GM21528 (cell line): ENCODE data around the gene RTP1.
"Not testable (repeated sequence)": the region's sequence is repeated elsewhere in the genome, so short reads cannot be mapped to it uniquely, and the experiment has no call there.

Experiments used
- ATAC-seq: cut with Tn5 transposase; IDR thresholded peaks from one replicate; pipeline ENCODE4 v1.9.1; 2021; ENCODE audit warnings: mild to moderate bottlenecking, moderate library complexity; ENCODE audit not compliant: unreplicated experiment, low FRiP score

RTP1 gene

GRCh38 chr3:187197335-187197649 is at the start of gene RTP1:
Gene RTP1 (plus strand): TSS chr3:187197486. CDS start chr3:187197516, 30 bp downstream.
- ATAC-seq = no peak

GRCh38 chr3:187150186-187150585 is 47.1 kb upstream of the RTP1 start:
- no peak for ATAC-seq

GRCh38 chr3:187150599-187150998 is 46.7 kb upstream of the RTP1 start:
- no peak for ATAC-seq

- ATAC-seq = no peak
Measured at GRCh38 chr3:187161556-187161955, 35.7 kb upstream of the RTP1 start.

GRCh38 chr3:187162265-187162953 is 34.9 kb upstream of the RTP1 start:
- ATAC-seq = no peak

GRCh38 chr3:187165144-187165543 is 32.1 kb upstream of the RTP1 start:
- ATAC-seq = no peak

GRCh38 chr3:187166750-187167149 is 30.5 kb upstream of the RTP1 start:
- ATAC-seq = no peak

- ATAC-seq = no peak
Measured at GRCh38 chr3:187167777-187168176, 29.5 kb upstream of the RTP1 start.

- ATAC-seq = no peak
Measured at GRCh38 chr3:187169231-187169960, 27.9 kb upstream of the RTP1 start.

GRCh38 chr3:187170911-187171310 is 26.4 kb upstream of the RTP1 start:
- ATAC-seq = not testable (repeated sequence)

- ATAC-seq = no peak
Measured at GRCh38 chr3:187172929-187173328, 24.4 kb upstream of the RTP1 start.

GRCh38 chr3:187181454-187182170 is 15.7 kb upstream of the RTP1 start:
- ATAC-seq = no peak

GRCh38 chr3:187183210-187183862 is 13.9 kb upstream of the RTP1 start:
- peak; percentile 52 for ATAC-seq

- no peak for ATAC-seq
Measured at GRCh38 chr3:187183903-187184302, 13.4 kb upstream of the RTP1 start.

- ATAC-seq = no peak
Measured at GRCh38 chr3:187185759-187186158, 11.5 kb upstream of the RTP1 start.

- no peak for ATAC-seq
Measured at GRCh38 chr3:187186375-187186774, 10.9 kb upstream of the RTP1 start.

- ATAC-seq = no peak
Measured at GRCh38 chr3:187186801-187187421, 10.4 kb upstream of the RTP1 start.

GRCh38 chr3:187188931-187189330 is 8.4 kb upstream of the RTP1 start:
- no peak for ATAC-seq

- ATAC-seq = no peak
Measured at GRCh38 chr3:187191271-187191670, 6.0 kb upstream of the RTP1 start.

GRCh38 chr3:187193181-187193580 is 4.1 kb upstream of the RTP1 start:
- ATAC-seq = no peak
